HL-60 (cell line): Measurements from ENCODE around the gene FRRS1.

Experiments
- DNase-seq, 2 experiments: peaks; one replicate each; pipeline ENCODE4 v3.0.0-alpha.2; 2010 to 2020; ENCODE audit warnings: low read depth in 1 of 2, low spot score in 1 of 2
- H3K27ac ChIP-seq: fragments of 250-450 bp; sonication (Bioruptor Pico); replicated peaks from 2 replicates; pipeline ENCODE4 v1.5.1; 2020; ENCODE audit warnings: mild to moderate bottlenecking, moderate library complexity
- H3K27me3 ChIP-seq: fragments of 250-450 bp; sonication (Bioruptor Pico); 2 replicates; pipeline ENCODE4 v1.5.1; 2021; ENCODE audit warnings: mild to moderate bottlenecking, moderate library complexity; ENCODE audit not compliant: insufficient read depth, poor library complexity, severe bottlenecking
- H3K4me3 ChIP-seq: replicated peaks from 2 replicates; pipeline ENCODE4 v1.5.1; 2011; ENCODE audit warnings: mild to moderate bottlenecking, control low read depth, low read length; ENCODE audit not compliant: insufficient read depth
- GABPA ChIP-seq: IDR thresholded peaks from 2 replicates; pipeline ENCODE4 v1.6.1; 2012; ENCODE audit warnings: low read depth
- POLR2AphosphoS5 ChIP-seq: IDR thresholded peaks from 2 replicates; pipeline ENCODE4 v1.6.1; 2012; ENCODE audit warnings: low read depth
- SPI1 ChIP-seq: IDR thresholded peaks from 2 replicates; pipeline ENCODE4 v1.6.1; 2012; ENCODE audit warnings: low read depth, mild to moderate bottlenecking, borderline replicate concordance
- TF ChIP-seq, protein P1 (sequence below): IDR thresholded peaks from 2 replicates; pipeline ENCODE4 v1.6.1; 2012; ENCODE audit warnings: low read depth; ENCODE audit not compliant: insufficient replicate concordance
- TF ChIP-seq, protein P2 (sequence below): IDR thresholded peaks from one replicate; pipeline ENCODE4 v1.5.1; 2011; ENCODE audit warnings: low read length, control low read depth, inconsistent platforms; ENCODE audit not compliant: insufficient read depth

FRRS1 gene

DNA sequence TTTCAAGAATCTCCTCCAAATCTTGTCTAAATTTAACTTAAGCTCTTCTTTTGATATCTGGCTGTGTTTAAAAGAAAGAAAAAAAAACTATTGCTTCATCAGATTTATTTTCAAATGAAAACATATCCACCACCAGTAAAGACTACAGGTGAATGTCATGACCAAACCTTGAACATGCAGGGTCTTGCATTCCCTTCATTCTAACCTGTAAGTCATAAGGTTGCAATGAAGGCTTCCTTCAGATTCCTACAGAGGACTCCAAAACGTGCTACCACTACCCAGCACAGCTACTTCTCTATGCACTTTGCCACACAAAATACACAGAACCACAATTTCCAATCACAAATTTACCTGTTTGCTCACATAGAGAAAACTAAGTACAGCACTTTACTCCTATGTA, 26.3 kb downstream of the FRRS1 start:
- Histone ChIP-seq H3K27ac (no peak overlapping the region), H3K4me3 (no peak overlapping the region), H3K27me3 (no peaks in the 10 kb centered on the region)
- TF ChIP-seq, protein P1, sequence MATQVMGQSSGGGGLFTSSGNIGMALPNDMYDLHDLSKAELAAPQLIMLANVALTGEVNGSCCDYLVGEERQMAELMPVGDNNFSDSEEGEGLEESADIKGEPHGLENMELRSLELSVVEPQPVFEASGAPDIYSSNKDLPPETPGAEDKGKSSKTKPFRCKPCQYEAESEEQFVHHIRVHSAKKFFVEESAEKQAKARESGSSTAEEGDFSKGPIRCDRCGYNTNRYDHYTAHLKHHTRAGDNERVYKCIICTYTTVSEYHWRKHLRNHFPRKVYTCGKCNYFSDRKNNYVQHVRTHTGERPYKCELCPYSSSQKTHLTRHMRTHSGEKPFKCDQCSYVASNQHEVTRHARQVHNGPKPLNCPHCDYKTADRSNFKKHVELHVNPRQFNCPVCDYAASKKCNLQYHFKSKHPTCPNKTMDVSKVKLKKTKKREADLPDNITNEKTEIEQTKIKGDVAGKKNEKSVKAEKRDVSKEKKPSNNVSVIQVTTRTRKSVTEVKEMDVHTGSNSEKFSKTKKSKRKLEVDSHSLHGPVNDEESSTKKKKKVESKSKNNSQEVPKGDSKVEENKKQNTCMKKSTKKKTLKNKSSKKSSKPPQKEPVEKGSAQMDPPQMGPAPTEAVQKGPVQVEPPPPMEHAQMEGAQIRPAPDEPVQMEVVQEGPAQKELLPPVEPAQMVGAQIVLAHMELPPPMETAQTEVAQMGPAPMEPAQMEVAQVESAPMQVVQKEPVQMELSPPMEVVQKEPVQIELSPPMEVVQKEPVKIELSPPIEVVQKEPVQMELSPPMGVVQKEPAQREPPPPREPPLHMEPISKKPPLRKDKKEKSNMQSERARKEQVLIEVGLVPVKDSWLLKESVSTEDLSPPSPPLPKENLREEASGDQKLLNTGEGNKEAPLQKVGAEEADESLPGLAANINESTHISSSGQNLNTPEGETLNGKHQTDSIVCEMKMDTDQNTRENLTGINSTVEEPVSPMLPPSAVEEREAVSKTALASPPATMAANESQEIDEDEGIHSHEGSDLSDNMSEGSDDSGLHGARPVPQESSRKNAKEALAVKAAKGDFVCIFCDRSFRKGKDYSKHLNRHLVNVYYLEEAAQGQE, result no peak
- TF ChIP-seq SPI1 (no peak), POLR2AphosphoS5 (no peak), GABPA (no peak)
- TF ChIP-seq, protein P2, sequence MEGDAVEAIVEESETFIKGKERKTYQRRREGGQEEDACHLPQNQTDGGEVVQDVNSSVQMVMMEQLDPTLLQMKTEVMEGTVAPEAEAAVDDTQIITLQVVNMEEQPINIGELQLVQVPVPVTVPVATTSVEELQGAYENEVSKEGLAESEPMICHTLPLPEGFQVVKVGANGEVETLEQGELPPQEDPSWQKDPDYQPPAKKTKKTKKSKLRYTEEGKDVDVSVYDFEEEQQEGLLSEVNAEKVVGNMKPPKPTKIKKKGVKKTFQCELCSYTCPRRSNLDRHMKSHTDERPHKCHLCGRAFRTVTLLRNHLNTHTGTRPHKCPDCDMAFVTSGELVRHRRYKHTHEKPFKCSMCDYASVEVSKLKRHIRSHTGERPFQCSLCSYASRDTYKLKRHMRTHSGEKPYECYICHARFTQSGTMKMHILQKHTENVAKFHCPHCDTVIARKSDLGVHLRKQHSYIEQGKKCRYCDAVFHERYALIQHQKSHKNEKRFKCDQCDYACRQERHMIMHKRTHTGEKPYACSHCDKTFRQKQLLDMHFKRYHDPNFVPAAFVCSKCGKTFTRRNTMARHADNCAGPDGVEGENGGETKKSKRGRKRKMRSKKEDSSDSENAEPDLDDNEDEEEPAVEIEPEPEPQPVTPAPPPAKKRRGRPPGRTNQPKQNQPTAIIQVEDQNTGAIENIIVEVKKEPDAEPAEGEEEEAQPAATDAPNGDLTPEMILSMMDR, result no peak
- no peak for DNase-seq

DNA sequence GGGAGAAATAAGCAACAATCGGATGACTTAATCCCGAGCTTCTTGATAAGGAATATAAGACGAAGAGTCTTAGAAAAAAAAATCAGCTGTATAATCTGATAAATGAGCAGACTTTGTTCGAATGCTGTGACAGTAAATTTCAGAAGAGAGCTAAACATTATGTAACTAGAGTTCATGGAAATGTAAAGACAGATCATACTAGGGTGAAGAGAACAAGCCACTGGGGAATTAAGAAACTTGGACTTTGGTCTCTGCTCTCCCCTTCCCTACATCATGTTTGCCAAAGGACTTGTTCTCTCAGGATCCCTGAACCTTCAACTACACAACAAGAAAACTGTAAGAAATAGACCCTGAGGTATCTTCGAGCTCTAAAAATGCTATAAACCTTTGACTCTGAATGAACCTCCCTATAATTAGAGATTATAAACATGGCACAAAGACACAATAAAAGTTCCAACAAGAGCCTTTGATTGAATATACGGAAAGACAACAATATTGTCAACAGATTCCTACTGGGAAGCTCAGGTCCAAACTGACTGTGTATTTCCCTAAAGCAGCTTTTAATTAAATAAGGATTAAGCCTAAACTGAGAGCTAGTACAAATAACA, 27.5 kb downstream of the FRRS1 start:
- H3K4me3 ChIP-seq, result no peak overlapping the region
- H3K27ac ChIP-seq, result no peak overlapping the region
- no peaks in the 10 kb centered on the region for H3K27me3 ChIP-seq
- TF ChIP-seq, protein P2, result no peak
- TF ChIP-seq, protein P1, result no peak
- no peak for TF ChIP-seq POLR2AphosphoS5
- TF ChIP-seq GABPA, result no peak
- no peak for TF ChIP-seq SPI1
- DNase-seq, result no peak

DNA sequence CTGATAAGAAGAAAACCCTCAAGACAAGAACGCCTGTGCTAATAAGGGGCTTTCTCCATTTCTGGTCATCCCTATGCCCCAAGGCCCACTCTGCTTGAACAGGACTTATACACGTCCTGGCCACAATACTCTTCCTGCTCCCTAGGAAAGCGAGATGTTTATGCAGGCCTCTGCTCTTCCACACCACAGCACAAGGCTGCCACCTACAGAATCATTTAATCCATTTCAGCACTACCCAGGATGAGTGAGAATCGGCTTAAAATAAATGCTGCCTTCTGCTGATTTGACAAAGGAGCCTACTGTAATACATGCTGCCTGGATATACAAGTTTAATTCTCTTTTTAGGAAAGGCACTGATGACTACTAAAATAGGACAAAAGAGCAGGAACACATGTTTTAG, 29.4 kb downstream of the FRRS1 start:
- Histone ChIP-seq H3K27ac (no peak overlapping the region), H3K27me3 (no peaks in the 10 kb centered on the region), H3K4me3 (no peak overlapping the region)
- TF ChIP-seq, protein P1, result no peak
- TF ChIP-seq, protein P2, result no peak
- no peak for TF ChIP-seq POLR2AphosphoS5
- TF ChIP-seq GABPA, result no peak
- no peak for TF ChIP-seq SPI1
- DNase-seq, result peak in 1 of 2 experiments; percentile 18
